ENCODE measurements around the gene MARK1.

Gene MARK1

DNA sequence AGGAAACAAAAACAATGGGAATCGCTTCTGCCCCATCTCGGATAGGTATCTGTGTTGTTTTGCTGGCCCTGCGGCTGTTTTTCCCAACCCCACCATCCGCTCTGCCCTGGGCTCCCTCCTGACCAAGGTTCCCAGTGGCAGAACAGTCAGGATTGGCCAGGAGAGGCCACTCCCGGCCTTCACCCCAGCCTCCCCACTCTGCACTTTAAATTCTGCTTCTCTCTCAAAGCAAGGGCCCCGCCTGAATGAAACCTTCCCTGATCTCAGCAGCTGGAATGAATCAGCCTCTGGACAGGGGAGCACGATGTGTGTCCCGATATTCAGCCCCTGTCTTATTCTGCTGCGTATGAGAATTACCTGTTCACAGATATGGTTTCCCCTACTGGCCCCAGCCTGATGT, 178.5 kb downstream of the MARK1 start:
- TF ChIP-seq, protein P1, sequence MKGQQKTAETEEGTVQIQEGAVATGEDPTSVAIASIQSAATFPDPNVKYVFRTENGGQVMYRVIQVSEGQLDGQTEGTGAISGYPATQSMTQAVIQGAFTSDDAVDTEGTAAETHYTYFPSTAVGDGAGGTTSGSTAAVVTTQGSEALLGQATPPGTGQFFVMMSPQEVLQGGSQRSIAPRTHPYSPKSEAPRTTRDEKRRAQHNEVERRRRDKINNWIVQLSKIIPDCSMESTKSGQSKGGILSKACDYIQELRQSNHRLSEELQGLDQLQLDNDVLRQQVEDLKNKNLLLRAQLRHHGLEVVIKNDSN (IDR thresholded peaks at IDR 0.05) = no peak
- TF ChIP-seq FOXM1 (IDR thresholded peaks at IDR 0.05; ENCODE audit: borderline replicate concordance, low read depth) (no peak), EGR1 (IDR thresholded peaks at IDR 0.05) (no peak)

DNA sequence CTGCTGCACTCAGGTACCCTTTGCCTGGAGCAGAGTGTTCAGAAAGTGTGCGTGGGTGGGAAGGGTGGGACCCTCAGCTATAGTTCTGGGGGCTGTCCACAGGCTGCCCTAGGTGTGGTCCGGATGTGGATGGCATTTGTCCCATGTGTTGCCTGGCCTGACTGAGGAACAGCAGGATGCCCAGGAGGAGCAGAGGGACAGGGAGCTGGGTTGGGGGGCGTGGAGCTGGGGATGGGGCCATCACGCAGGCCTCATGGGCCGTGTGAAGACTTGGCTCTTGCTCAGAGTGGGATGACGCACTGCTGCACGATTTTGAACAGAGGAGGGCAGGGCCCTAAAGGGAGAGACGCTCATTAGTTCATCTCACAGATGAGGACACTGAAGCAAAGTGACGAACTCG, 179.2 kb downstream of the MARK1 start:
- TF ChIP-seq, protein P2, sequence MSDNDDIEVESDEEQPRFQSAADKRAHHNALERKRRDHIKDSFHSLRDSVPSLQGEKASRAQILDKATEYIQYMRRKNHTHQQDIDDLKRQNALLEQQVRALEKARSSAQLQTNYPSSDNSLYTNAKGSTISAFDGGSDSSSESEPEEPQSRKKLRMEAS (IDR thresholded peaks at IDR 0.05) = no peak
- TF ChIP-seq, protein P1 (IDR thresholded peaks at IDR 0.05) = no peak
- TF ChIP-seq EGR1 (IDR thresholded peaks at IDR 0.05) = no peak
- TF ChIP-seq CREB1 (IDR thresholded peaks at IDR 0.05; ENCODE audit: low read depth) = no peak
- TF ChIP-seq, protein P3, sequence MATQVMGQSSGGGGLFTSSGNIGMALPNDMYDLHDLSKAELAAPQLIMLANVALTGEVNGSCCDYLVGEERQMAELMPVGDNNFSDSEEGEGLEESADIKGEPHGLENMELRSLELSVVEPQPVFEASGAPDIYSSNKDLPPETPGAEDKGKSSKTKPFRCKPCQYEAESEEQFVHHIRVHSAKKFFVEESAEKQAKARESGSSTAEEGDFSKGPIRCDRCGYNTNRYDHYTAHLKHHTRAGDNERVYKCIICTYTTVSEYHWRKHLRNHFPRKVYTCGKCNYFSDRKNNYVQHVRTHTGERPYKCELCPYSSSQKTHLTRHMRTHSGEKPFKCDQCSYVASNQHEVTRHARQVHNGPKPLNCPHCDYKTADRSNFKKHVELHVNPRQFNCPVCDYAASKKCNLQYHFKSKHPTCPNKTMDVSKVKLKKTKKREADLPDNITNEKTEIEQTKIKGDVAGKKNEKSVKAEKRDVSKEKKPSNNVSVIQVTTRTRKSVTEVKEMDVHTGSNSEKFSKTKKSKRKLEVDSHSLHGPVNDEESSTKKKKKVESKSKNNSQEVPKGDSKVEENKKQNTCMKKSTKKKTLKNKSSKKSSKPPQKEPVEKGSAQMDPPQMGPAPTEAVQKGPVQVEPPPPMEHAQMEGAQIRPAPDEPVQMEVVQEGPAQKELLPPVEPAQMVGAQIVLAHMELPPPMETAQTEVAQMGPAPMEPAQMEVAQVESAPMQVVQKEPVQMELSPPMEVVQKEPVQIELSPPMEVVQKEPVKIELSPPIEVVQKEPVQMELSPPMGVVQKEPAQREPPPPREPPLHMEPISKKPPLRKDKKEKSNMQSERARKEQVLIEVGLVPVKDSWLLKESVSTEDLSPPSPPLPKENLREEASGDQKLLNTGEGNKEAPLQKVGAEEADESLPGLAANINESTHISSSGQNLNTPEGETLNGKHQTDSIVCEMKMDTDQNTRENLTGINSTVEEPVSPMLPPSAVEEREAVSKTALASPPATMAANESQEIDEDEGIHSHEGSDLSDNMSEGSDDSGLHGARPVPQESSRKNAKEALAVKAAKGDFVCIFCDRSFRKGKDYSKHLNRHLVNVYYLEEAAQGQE (IDR thresholded peaks at IDR 0.05; ENCODE audit: low read depth) = no peak
- TF ChIP-seq EP300 (IDR thresholded peaks at IDR 0.05; ENCODE audit: borderline replicate concordance) = no peak
- no peak for TF ChIP-seq FOXM1 (IDR thresholded peaks at IDR 0.05; ENCODE audit: borderline replicate concordance, low read depth)
- no peak for TF ChIP-seq YY1 (IDR thresholded peaks at IDR 0.05; ENCODE audit: low read depth)
- TF ChIP-seq TEAD4 (IDR thresholded peaks at IDR 0.05) = no peak
- TF ChIP-seq TCF12 (IDR thresholded peaks at IDR 0.05; ENCODE audit: low read depth) = no peak
- no peak for TF ChIP-seq TAF1 (IDR thresholded peaks at IDR 0.05; ENCODE audit: low read depth)
- no peak for TF ChIP-seq CEBPB (IDR thresholded peaks at IDR 0.05)
- no peak for TF ChIP-seq RAD21 (IDR thresholded peaks at IDR 0.05; ENCODE audit: low read depth)

DNA sequence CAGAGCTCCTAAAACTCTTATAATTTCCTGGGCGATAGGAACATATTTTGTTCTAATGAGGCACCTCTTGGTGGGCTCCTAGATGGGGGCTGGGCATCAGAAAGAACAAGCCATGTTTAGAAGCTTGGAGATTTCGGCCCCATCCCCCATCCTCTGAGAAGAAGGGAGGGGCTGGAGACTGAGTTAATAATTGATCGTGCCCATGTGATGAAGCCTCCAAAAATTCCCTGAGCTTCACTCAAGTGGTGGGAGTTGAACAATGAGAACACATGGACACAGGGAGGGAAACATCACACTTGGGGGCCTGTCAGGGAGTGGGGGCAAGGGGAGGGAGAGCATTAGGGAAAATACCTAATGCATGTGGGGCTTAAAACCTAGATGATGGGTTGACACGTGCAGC, 180.3 kb downstream of the MARK1 start:
- no peak for TF ChIP-seq TCF12 (IDR thresholded peaks at IDR 0.05; ENCODE audit: low read depth)
- no peak for TF ChIP-seq CREB1 (IDR thresholded peaks at IDR 0.05; ENCODE audit: low read depth)
- TF ChIP-seq TAF1 (IDR thresholded peaks at IDR 0.05; ENCODE audit: low read depth) = no peak
- TF ChIP-seq EP300 (IDR thresholded peaks at IDR 0.05; ENCODE audit: borderline replicate concordance) = no peak
- TF ChIP-seq CEBPB (IDR thresholded peaks at IDR 0.05) = no peak

DNA sequence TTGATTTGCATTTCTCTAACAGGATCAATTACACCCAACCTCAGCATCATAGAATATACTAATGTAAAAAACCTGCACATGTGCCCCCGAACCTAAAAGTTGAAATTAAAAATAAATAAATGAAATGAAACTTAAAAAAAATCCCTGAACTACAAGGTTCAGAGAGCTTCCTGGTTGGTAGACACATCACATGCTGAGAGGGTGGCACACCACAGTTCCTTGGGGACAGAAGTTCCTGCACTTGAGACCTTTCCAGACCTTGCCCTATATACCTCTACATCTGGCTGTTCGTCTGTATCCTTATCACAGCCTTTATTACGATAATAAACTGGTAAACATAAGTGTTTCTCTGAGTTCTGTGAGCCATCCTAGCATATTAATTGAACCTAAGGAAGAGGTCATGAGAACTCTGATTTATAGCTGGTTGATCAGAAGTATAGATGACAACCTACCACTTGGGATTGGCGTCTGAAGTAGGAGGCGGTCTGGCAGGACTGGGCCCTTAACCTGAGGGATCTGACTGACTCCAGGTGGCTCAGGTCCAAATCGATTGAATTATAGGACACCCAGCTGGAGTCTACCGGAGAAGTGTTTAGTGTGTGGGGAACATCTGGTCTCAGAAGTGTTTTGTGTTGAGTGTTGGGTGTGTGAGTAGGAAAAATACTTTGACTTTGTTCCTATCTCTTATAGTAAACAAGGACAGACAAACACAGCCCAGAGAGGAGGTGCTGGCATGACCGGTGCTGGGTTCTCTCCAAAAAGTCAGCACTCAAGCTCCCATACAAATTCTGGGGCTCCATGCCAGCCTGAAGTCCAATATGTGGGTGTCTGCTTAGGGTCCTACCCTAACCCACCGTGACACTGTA, 181.2 kb downstream of the MARK1 start:
- TF ChIP-seq, protein P3 (IDR thresholded peaks at IDR 0.05; ENCODE audit: low read depth) = no peak
- TF ChIP-seq RAD21 (IDR thresholded peaks at IDR 0.05; ENCODE audit: low read depth) (no peak), FOXM1 (IDR thresholded peaks at IDR 0.05; ENCODE audit: borderline replicate concordance, low read depth) (no peak), EP300 (IDR thresholded peaks at IDR 0.05; ENCODE audit: borderline replicate concordance) (no peak), TCF12 (IDR thresholded peaks at IDR 0.05; ENCODE audit: low read depth) (no peak), TAF1 (IDR thresholded peaks at IDR 0.05; ENCODE audit: low read depth) (no peak), TEAD4 (IDR thresholded peaks at IDR 0.05) (no peak), ZBTB7A (IDR thresholded peaks at IDR 0.05; ENCODE audit: low read depth) (no peak), CEBPB (IDR thresholded peaks at IDR 0.05) (no peak), CREB1 (IDR thresholded peaks at IDR 0.05; ENCODE audit: low read depth) (no peak), EGR1 (IDR thresholded peaks at IDR 0.05) (no peak)
- TF ChIP-seq, protein P1 (IDR thresholded peaks at IDR 0.05) = no peak

DNA sequence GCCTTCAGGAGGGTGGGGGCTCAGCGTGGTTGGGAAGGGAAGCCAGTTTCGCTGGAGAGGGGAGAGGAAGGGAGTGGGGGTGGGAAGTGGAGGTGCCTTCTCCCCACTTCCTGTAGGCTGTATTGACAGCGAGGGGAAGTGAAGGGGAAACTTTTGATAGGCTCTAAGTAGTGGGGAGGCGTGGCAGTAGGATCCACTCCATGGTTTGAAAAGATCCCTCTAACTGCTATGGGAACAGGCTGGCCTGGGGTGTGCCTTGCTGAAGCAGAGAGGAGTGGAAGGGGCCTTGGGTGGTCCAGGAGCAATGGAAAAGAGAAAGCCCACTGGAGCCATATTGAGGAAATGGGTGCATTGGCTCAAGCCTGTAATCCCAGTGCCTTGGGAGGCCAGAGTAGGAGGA, 182.4 kb downstream of the MARK1 start:
- no peak for TF ChIP-seq NFIC (IDR thresholded peaks at IDR 0.05)
- TF ChIP-seq TEAD4 (IDR thresholded peaks at IDR 0.05) = no peak
- TF ChIP-seq TCF12 (IDR thresholded peaks at IDR 0.05; ENCODE audit: low read depth) = no peak
- no peak for TF ChIP-seq CEBPB (IDR thresholded peaks at IDR 0.05)
- no peak for TF ChIP-seq EGR1 (IDR thresholded peaks at IDR 0.05)
- TF ChIP-seq, protein P2 (IDR thresholded peaks at IDR 0.05) = no peak
- TF ChIP-seq CREB1 (IDR thresholded peaks at IDR 0.05; ENCODE audit: low read depth) = no peak
- TF ChIP-seq, protein P3 (IDR thresholded peaks at IDR 0.05; ENCODE audit: low read depth) = no peak

Data from Ishikawa (cell line).